Measurements from ENCODE around the gene HOXD12. TPM values are rescaled to one million over a fixed set of nuclear protein-coding genes. Genes with fewer than 3 reads are reported as not detected.

The HOXD12 gene
- total RNA-seq, 1 donor from 2014 or later, result 0.27 TPM

GRCh38 chr2:176149481-176149938 is 49.9 kb downstream of the HOXD12 start:
- no peak overlapping the region for H3K4me3 Mint-ChIP-seq
- peaks cover 6% of the 10 kb centered on the region for H3K4me1 Mint-ChIP-seq
- no peak for DNase-seq (ENCODE audit: low spot score in 2 of 2, unreplicated experiment in 2 of 2)
- peaks cover 2% of the 10 kb centered on the region for H3K36me3 Mint-ChIP-seq
- H3K27me3 Mint-ChIP-seq (ENCODE audit: low read depth), result peaks cover 99% of the 10 kb centered on the region
- no peaks in the 10 kb centered on the region for H3K9me3 Mint-ChIP-seq
- no peak overlapping the region for H3K27ac Mint-ChIP-seq
- TF ChIP-seq CTCF (IDR thresholded peaks at IDR 0.05; ENCODE audit: unreplicated experiment), result no peak

GRCh38 chr2:176149939-176150583 is 50.5 kb downstream of the HOXD12 start:
- Mint-ChIP-seq H3K27me3 (ENCODE audit: low read depth) (peaks cover 99% of the 10 kb centered on the region), H3K9me3 (no peaks in the 10 kb centered on the region), H3K4me1 (peaks cover 6% of the 10 kb centered on the region)

GRCh38 chr2:176150584-176151441 is 51.2 kb downstream of the HOXD12 start:
- Mint-ChIP-seq H3K36me3 (peaks cover 2% of the 10 kb centered on the region), H3K9me3 (no peaks in the 10 kb centered on the region), H3K27me3 (ENCODE audit: low read depth) (peaks cover 99% of the 10 kb centered on the region), H3K4me3 (no peak overlapping the region), H3K27ac (no peak overlapping the region), H3K4me1 (peaks cover 6% of the 10 kb centered on the region)
- no peak for DNase-seq (ENCODE audit: low spot score in 2 of 2, unreplicated experiment in 2 of 2)
- TF ChIP-seq CTCF (IDR thresholded peaks at IDR 0.05; ENCODE audit: unreplicated experiment), result no peak

More at GRCh38 chr2:176149939-176150583, 50.5 kb downstream of the HOXD12 start:
- DNase-seq (ENCODE audit: low spot score in 2 of 2, unreplicated experiment in 2 of 2), result no peak
- no peak overlapping the region for H3K4me3 Mint-ChIP-seq
- TF ChIP-seq CTCF (IDR thresholded peaks at IDR 0.05; ENCODE audit: unreplicated experiment), result no peak
- no peak overlapping the region for H3K27ac Mint-ChIP-seq
- H3K36me3 Mint-ChIP-seq, result peaks cover 2% of the 10 kb centered on the region

- Mint-ChIP-seq H3K4me1 (peaks cover 6% of the 10 kb centered on the region), H3K9me3 (no peaks in the 10 kb centered on the region), H3K27me3 (ENCODE audit: low read depth) (peaks cover 99% of the 10 kb centered on the region), H3K36me3 (peaks cover 2% of the 10 kb centered on the region), H3K27ac (no peak within 1 kb of the TSS), H3K4me3 (peak within 1 kb of the TSS; percentile 63)
- TF ChIP-seq CTCF (IDR thresholded peaks at IDR 0.05; ENCODE audit: unreplicated experiment), result no peak
- no peak for DNase-seq (ENCODE audit: low spot score in 2 of 2, unreplicated experiment in 2 of 2)
These were observed 52.1 kb downstream of the HOXD12 start, which contains the start of gene HOXD4 for GRCh38 chr2:176151442-176152287. TSS of gene HOXD4 (plus strand) at chr2:176151550. CDS start at chr2:176151634, 84 bp downstream.

Small RNA genes lying within 50 kb of the gene (microRNA-seq; reads per million reads assigned to microRNA genes)
- 2,794 reads per million, percentile 87 among the genes with 10 or more reads in this experiment for gene MIR10B

Other genes with a start within 250 kb of the HOXD12 start
- 29.4 to 31.7 TPM (median 30.2 TPM) in 3 replicates for gene LNPK, start 97.5 kb upstream of the HOXD12 start, total RNA-seq
- 0.07 to 0.09 TPM in 2 of 3 replicates, not detected in the other for gene EVX2, start 15.8 kb upstream of the HOXD12 start, total RNA-seq
- 0.49 to 0.63 TPM (median 0.56 TPM) in 3 replicates for gene HOXD13, start 7.1 kb upstream of the HOXD12 start, total RNA-seq
- 1.9 to 3.0 TPM (median 2.2 TPM) in 3 replicates for gene HOXD11, start 7.5 kb downstream of the HOXD12 start, total RNA-seq
- 3.2 to 4.1 TPM (median 3.9 TPM) in 3 replicates for gene HOXD10, start 17.0 kb downstream of the HOXD12 start, total RNA-seq
- 0.93 to 1.2 TPM (median 1.1 TPM) in 3 replicates for gene HOXD9, start 22.9 kb downstream of the HOXD12 start, total RNA-seq
- gene HOXD8, start 29.9 kb downstream of the HOXD12 start, total RNA-seq, result 0.29 to 0.58 TPM (median 0.40 TPM) in 3 replicates
- 0.67 to 1.4 TPM (median 1.3 TPM) in 3 replicates for gene HOXD4, start 51.8 kb downstream of the HOXD12 start, total RNA-seq
- 0.93 to 1.1 TPM (median 1.1 TPM) in 3 replicates for gene HOXD3, start 57.5 kb downstream of the HOXD12 start, total RNA-seq
- gene HOXD1, start 88.9 kb downstream of the HOXD12 start, total RNA-seq, result not detected in 3 replicates
- 28.8 to 33.2 TPM (median 29.9 TPM) in 3 replicates for gene MTX2, start 169.6 kb downstream of the HOXD12 start, total RNA-seq